ENCODE measurements around the gene KCNA10. TPM values are rescaled to one million over a fixed set of nuclear protein-coding genes. Genes with fewer than 3 reads are reported as not detected.

KCNA10 gene
- total RNA-seq, 1 donor from 2014 or later = not detected

- H3K4me3 ChIP-seq (ENCODE audit: low read depth, low read length) = no peak overlapping the region
- DNase-seq (ENCODE audit: low read depth) = no peak
- no peak for TF ChIP-seq CTCF (conservative IDR thresholded peaks at IDR 0.05; ENCODE audit: low read depth, low read length)
These were observed 19.1 kb upstream of the KCNA10 start for GRCh38 chr1:110538075-110538474.

DNA sequence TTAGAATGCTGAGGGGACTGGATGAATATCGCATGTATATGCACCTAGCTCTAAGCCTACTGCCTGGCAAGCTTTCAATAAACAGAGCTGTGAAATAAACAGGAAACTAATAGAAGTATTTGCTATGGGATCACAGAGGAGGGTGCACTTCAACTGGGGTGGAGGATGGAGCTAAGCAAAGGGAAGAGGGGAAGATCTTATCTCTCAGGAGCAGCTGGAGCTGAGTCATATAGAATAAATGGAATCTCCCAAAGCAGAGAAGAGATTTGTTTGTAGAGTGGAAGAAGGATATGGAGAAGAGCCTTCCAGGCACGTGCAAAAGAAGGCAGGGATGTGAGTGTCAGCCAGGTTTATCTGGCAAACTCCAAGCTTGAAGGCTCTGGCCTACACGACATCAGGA, 17.0 kb upstream of the KCNA10 start:
- TF ChIP-seq CTCF (conservative IDR thresholded peaks at IDR 0.05; ENCODE audit: low read depth, low read length) = no peak
- no peak for DNase-seq (ENCODE audit: low read depth)
- H3K4me3 ChIP-seq (ENCODE audit: low read depth, low read length) = no peak overlapping the region

- DNase-seq (ENCODE audit: low read depth) = no peak
- no peak for TF ChIP-seq CTCF (conservative IDR thresholded peaks at IDR 0.05; ENCODE audit: low read depth, low read length)
These were observed 14.3 kb upstream of the KCNA10 start for GRCh38 chr1:110533230-110533629.

DNA sequence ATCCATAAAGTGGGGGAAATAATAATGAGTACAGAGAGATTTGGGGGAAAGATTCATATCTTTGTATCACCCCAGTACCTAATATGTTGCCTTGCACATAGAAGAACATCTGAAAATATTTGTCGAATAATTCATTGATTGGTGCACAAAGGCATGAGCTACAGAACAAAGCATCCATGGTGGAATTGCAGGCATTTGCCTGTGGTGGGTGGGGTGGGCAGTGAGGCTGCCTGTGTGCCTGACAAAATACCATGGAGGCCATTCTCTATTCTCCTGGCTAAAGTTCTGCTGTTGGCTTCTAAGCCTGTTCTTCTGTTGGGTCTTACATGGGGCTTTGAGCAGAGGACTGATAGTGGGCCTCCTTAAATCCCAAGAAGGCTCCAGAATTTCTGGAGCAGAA, 10.0 kb upstream of the KCNA10 start:
- DNase-seq (ENCODE audit: low read depth) = no peak
- no peak overlapping the region for H3K4me3 ChIP-seq (ENCODE audit: low read depth, low read length)
- TF ChIP-seq CTCF (conservative IDR thresholded peaks at IDR 0.05; ENCODE audit: low read depth, low read length) = no peak

More at GRCh38 chr1:110533230-110533629, 14.3 kb upstream of the KCNA10 start:
- no peak overlapping the region for H3K4me3 ChIP-seq (ENCODE audit: low read depth, low read length)

GRCh38 chr1:110526201-110526780, 7.3 kb upstream of the KCNA10 start:
- TF ChIP-seq CTCF (conservative IDR thresholded peaks at IDR 0.05; ENCODE audit: low read depth, low read length) = no peak
- no peak overlapping the region for H3K4me3 ChIP-seq (ENCODE audit: low read depth, low read length)

GRCh38 chr1:110525249-110525595, 6.2 kb upstream of the KCNA10 start:
- H3K4me3 ChIP-seq (ENCODE audit: low read depth, low read length) = no peak overlapping the region
- DNase-seq (ENCODE audit: low read depth) = no peak
- TF ChIP-seq CTCF (conservative IDR thresholded peaks at IDR 0.05; ENCODE audit: low read depth, low read length) = no peak

More at GRCh38 chr1:110526201-110526780, 7.3 kb upstream of the KCNA10 start:
- DNase-seq (ENCODE audit: low read depth) = no peak

Data from epithelial cell of proximal tubule (primary cell).